HG02840 (cell line): ENCODE results near the gene RLF.

Experiments
- ATAC-seq: cut with Tn5 transposase; IDR thresholded peaks from one replicate; pipeline ENCODE4 v1.9.1; 2021; ENCODE audit warnings: mild to moderate bottlenecking, moderate library complexity, moderate number of reproducible peaks; ENCODE audit not compliant: unreplicated experiment, low FRiP score

Gene RLF, protein sequence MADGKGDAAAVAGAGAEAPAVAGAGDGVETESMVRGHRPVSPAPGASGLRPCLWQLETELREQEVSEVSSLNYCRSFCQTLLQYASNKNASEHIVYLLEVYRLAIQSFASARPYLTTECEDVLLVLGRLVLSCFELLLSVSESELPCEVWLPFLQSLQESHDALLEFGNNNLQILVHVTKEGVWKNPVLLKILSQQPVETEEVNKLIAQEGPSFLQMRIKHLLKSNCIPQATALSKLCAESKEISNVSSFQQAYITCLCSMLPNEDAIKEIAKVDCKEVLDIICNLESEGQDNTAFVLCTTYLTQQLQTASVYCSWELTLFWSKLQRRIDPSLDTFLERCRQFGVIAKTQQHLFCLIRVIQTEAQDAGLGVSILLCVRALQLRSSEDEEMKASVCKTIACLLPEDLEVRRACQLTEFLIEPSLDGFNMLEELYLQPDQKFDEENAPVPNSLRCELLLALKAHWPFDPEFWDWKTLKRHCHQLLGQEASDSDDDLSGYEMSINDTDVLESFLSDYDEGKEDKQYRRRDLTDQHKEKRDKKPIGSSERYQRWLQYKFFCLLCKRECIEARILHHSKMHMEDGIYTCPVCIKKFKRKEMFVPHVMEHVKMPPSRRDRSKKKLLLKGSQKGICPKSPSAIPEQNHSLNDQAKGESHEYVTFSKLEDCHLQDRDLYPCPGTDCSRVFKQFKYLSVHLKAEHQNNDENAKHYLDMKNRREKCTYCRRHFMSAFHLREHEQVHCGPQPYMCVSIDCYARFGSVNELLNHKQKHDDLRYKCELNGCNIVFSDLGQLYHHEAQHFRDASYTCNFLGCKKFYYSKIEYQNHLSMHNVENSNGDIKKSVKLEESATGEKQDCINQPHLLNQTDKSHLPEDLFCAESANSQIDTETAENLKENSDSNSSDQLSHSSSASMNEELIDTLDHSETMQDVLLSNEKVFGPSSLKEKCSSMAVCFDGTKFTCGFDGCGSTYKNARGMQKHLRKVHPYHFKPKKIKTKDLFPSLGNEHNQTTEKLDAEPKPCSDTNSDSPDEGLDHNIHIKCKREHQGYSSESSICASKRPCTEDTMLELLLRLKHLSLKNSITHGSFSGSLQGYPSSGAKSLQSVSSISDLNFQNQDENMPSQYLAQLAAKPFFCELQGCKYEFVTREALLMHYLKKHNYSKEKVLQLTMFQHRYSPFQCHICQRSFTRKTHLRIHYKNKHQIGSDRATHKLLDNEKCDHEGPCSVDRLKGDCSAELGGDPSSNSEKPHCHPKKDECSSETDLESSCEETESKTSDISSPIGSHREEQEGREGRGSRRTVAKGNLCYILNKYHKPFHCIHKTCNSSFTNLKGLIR (N-terminal part only)

DNA sequence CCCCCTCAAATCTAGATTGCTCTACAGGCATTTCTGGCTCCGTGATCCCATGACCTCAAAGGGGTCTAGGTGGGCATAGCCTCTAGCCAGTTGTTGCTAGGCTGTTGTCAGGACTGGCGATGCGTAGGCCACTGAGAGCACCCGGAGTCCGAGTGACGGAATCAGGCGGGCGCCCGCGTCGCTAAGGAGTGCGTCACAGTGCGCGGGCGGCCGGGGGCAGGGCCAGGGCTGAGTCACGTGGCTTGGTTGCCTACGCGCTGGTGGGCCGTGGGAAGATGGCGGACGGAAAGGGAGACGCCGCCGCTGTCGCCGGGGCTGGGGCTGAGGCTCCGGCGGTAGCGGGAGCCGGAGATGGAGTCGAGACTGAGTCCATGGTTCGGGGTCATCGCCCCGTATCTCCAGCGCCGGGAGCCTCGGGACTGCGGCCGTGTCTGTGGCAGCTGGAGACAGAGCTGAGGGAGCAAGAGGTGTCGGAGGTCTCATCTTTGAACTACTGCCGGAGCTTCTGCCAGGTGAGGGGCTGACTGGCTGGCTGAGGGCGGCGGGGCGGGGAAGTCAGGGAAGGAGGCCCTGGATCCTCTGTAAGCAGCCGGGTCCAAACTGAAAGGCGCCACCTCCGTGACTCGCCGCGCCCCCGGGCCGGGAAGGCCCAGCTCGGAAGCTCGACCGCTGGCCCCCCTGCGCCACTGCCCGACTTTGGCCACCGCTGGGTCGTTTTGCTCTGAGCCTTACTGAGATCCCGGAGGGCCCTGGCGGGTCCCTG, at the start of gene RLF:
RLF (plus strand) TSS at position 263 of the 763 bp plus-strand sequence; CDS start at position 276, 13 bp downstream.
- peak; percentile 82 for ATAC-seq

DNA sequence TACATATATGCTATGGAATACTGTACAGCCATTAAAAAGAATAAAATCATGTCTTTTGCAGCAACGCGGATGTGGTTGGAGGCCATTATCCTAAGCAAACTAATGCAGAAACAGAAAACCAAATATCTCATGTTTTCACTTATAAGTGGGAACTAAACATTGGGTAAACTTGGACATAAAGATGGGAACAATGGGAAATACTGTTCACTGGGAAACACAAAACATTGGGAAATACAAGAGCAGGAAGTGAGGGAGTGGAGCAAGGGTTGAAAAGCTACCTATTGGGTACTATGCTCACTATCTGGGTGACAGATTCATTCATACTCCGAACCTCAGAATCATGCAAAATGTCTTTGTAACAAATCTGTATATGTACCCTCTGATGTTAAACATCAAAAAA, 46.8 kb upstream of the RLF start:
- ATAC-seq = no peak

DNA sequence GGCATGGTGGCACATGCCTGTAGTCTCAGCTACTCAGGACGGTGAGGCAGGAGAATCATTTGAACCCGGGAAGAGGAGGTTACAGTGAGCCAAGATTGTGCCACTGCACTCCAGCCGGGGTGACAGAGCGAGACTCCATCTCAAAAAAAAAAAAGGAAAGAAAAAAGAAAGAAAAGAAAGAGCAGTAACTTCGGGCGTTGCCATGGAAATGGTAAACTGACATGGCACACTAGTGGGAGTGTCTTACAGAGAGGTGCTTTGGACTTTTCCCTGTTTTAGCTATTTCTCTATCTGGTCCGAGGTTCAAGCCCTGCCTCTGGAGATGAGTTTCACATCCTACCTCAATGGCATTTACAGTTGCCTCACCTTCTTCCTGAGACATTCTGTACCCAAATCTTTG, 41.1 kb upstream of the RLF start:
- ATAC-seq = no peak

DNA sequence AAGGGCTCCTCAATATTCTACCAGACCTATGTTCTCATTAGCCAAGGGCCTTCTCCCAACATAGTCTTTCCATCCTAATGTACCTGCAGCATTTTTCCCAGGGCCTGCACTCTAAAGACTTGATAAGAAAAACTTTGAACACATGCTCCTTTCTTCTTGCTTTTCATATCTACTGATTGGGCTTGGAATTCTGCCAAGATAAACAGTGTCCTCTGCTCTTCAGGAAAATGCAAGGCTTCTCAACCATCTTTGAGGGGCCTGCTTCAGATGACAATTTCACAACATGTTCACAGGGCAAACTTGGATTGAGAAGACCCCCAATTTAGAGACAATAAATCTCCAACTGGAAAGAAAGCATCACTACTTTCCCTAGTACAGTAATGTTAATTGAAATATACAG, 38.3 kb upstream of the RLF start:
- no peak for ATAC-seq

DNA sequence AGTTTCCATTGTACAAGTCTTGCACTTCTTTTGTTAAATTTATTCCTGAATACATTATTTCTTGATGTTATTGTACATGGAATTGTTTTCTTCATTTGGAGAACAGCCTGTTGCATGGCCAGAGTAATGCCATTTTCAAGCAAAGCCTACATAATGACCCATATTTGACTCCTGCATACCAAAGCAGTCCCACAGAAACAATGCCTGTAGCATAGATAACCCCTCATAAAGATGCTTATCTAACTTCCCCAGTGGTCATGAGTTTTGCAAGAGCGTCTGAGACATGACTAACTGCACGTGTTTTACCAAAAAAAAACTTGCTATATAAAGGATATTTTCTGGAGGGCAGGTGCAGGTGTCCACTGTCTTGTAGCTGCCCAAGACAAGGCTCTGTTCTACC, 30.3 kb upstream of the RLF start:
- ATAC-seq = no peak

DNA sequence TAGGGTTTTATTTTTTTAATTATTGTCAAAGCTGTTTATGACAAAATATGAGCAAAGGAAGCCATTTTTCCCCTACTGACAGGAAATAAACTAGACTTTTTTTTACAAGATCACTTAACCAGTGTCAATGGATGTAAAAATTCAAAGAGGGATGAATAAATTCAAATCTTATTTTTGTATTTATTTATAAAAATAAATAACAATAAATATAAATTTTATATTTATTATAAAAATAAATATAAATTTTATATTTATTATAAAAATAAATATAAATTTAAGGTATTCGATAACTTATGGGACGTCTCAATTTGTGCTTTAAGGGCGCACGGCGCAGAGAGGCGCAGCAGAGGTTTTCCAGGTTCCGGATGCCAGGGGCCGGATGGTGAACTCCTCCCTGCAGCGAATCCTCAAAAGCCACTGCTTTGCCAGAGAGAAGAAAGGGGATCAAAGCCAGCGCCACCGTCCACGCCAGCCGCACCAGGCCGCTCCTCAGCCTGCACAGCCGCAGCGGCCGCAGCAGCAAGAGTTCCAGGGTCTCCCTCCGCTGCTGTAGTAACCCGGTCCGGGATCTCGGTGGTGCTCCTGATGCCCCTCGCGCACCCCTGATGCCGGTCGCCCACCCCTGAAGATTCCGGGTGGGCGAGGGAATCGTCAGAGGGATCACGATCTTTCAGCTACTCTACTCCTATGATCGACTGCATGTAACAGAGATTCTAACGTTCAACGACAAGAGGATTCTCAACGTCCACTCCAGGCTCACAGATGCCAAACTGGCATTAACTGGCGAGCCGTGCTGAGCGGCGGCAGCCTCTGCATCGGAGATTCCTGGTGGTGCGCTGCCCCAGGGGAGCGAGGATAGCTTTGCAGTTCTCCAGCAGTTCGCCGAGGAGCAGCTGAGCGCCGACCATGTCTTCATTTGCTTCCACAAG, 28.5 kb upstream of the RLF start:
- no peak for ATAC-seq

DNA sequence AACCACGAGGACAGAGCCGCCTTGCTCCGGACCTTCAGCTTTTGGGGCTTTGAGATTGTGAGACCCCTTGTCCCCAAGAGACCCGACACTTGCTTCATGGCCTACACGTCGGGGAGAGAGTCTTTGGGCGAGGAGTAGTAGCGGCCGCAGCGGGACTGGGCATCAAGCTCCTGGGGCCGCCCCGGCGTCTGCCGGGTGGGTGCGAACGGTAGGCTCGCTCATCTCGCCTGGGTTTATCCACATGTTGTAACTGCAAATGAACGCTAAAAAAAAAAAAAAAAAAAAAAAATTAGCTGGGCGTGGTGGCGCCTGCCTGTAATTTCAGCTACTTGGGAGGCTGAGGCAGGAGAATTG, 27.9 kb upstream of the RLF start:
- no peak for ATAC-seq

DNA sequence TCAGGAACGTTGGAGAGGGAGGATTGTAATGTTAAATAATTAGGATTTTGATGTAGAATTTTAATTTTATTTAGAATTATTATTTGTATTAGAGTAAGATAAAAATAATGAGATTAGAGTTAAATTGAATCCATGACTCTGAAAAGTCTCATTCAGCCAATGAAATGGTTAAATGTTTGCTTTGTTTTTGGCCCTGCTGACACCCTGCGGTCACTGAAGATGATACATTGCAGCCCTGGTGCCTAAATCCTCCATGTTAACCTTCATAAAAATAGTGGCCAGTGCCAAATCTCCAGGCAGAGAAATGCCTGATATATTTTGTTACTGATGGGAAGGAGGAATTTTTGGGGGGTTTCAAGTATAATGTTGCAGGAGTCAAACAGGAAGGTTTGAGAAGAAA, 27.3 kb upstream of the RLF start:
- no peak for ATAC-seq

DNA sequence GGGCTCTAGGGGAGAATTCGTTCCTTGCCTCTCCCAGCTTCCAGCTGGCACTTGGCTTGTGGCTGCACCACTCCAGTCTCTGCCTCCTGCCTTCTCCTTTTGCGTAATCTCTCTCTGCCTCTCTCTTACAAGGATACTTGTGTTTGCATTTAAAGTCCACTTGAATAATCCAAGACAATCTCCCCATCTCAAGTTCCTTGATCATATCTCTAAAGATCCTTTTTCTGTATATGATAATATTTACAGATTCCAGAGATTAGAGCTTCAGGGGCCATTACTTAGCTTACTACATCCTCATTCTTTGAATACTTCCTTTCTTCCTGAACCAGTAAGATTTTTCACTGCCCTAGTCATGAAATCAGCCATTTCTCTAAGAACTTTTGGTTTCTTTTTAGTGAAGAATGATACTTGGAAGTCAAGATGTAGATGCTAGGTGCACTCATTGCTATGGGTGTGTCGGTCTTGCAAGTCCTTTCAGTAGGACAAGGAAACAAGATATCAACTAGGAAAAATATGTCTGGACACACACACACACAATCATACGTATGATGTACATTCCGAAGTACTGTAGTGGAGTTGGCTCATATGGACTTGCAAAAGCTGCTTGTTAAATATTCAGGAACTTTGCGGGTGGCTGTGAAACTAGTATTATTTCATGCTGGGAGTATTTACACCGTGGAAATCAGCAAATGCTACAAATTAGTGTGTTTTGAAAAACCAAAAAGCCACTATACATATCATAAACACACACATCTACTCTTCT, 20.8 kb upstream of the RLF start:
- ATAC-seq = no peak

DNA sequence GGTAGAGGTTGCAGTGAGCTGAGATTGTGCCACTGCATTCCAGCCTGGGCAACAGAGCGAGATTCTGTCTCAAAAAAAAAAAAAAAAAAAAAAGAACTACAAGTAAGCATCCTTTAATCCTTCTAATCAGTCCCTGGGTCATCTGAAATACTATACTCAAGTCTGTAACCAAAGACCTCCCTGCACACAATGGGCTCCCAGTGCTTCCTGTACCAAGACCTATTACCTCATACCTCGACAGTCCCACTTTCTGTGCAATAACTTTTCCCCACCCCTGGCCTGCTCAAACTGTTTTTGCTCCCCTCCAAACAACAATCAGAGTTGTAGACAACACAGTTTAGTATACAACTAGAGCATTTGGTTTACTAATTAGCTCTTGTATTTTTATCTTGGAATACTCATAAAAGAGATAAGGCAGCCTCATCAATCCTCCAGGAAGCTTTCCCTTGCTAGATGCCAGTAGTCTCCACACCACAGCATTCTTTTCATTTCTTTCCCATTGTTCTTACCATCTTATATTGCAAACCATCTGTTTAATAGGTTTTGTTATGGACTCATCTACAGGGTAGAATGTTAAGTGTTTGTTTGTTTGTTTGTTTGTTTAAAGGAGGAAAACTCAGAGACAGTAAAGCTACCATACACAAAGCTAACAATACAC, 19.2 kb upstream of the RLF start:
- no peak for ATAC-seq

DNA sequence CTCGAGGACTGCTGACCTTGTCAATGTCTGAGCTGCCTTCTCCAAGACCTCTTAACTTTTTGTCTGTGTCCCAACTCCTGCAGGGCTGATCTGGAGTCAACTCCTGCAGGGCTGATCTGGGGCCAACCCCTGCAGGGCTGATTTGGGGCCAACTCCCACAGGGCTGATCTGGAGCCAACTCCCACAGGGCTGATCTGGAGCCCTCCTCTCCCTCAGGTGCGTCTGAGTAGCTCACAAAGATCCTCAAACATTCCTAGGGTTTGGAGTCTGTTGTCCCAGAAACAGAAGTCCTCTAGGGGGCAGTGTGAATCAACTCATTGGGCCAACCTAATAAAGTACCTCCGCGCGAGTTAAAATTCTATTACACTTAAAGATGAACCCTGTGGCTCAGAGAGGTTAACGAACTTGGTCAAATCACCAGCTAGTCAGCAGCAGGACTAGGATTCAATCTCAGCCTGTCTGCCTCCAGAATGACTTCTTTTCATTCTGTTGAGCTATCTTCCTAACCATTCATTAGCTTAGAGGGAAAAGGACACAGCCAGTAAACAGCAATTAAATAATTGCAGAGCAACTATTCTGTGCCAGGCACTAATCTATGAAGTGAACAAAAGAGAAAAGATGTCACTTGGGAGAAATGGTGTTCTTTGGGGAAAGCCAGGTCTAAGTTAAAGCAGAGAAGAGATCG, 17.2 kb upstream of the RLF start:
- no peak for ATAC-seq

DNA sequence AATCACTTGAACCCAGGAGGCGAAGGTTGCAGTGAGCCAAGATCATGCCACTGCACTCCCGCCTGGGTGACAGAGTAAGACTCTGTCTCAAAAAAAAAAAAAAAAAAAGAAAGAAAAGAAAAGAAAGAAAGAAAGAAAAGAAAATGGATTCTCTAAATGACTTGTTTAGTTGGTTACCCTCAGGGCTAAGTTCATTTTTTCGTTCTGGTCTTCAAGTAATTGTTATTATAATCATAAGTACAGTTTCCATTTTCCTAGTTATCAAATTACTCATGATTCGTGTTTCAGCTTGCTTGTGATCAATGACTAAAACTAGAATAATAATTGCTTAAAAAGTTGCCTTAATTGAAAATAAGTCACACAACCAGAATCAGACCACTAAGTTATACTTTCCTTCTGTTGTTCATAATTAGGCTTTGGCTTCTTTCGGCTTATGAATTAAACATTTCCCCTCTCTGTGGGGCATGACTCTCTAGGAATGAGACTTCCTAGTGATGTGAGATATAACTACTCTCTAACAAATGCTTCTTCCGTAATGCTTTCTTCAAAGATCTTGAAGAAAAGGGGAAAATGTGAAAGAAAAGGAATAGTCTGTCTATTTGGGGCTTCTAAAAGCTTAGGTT, 9.6 kb upstream of the RLF start:
- no peak for ATAC-seq

DNA sequence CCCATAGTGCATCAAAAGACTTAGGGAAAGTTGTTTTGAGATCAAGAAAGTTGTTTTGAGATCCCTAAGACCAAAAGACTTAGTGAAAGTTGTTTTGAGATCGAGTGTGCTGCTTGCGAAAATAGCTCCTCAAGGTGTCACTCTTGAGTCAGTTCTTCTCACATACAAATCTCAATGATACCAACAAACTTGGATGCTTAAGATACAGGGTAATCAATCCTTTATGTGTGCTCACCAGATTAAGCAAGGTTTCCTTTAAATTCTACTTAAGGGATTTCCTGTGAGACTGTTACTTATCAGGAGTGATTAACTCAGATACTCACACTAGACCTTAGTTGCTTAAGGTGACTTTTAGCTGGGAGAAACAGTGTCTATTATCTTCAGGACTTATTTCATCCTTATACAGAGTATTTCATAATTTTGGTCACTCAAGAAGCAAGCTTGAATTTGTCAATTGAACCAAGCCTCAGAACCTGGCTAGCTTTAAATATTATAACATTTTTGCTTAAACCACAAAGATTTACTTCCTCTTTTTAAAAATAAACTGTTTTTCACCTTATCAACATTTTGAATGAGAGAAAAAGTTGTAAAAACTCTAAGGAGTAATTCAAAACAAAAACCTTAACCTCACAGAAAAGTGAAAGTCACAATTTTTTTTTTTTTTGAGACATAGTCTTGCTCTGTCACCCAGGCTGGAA, 8.0 kb upstream of the RLF start:
- peak; percentile 55 for ATAC-seq

DNA sequence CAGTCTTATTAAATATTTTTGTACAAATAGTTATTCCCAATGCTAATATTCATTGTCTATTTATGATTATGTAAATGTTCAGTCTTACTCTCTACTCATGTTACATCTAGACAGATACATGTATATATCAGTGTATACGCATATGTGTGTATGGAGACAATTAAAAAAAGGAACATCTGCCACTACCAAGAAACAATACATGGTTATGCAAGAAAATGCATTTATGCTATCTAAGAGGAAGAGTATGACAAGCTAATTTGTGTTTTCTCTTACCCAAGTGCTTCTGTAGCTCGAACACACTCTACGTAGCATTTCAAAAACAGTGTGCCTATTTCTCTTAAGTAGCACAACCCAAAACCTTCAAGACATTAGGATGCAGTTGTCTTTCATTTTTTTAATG, 6.1 kb upstream of the RLF start:
- no peak for ATAC-seq

DNA sequence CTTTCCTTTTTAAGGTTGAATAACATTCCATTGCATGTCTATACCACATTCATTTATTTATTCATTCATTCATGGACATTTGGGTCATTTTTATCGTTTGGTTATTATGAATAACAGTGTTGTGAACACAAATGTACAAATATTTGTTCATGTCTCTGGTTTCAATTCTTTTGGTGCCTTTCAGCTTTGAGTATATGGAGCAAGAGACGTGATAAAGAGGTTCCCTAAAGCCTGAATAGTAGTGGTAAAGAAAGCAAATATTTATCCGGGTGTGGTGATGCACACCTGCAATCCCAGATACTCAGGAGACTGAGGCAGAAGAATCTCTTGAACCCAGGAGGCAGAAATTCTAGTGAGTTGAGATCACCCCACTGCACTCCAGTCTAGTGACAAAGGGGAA, 5.3 kb upstream of the RLF start:
- no peak for ATAC-seq

DNA sequence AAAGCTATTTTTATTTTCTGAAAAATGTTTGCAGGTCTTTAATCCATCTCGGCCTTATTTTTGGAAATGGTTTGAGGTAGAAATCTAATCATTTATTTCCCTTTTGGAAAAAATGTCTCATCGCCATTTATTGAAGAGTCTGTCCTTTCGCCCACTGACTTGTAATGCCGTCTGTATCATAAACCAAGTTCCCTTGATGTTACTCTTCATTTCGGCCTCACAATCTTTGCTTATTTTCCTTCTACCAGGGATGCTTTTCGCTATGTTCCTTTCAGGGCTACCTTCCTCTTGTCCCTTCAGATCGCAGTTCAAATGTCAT, 422 bp upstream of the RLF start:
- ATAC-seq = no peak
